ENCODE results near the gene TFF3. TPM values are rescaled to one million over a fixed set of nuclear protein-coding genes. Genes with fewer than 3 reads are reported as not detected.

Gene TFF3
- total RNA-seq, 4 donors from 2014 or later, result 2.5 to 24.4 (median 9.3) TPM

DNA sequence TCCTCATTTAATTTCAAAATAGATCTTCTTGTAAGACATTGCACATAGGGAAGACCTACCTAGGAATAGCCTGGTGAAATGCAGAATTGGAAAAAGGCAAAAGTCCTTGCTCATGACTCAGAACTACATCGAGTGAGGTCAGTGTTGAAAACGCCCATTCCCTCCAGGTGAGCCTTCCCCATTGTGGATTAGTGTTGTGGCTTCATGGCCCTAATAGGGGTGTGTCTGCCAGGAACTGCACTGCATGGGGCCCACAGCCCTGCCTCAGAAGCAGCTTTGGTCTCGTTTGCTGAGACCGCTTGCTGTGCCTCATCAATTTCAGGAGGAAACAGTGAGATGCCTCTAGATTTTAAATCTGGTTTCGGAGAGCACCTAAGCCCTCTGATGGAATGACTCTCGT is 17.0 kb downstream of the TFF3 start:
- no peak for DNase-seq (ENCODE audit: extremely low spot score)
- no peak overlapping the region for H3K4me3 ChIP-seq
- H3K9me3 ChIP-seq, result no peaks in the 10 kb centered on the region

GRCh38 chr21:42297377-42297776 is 17.8 kb downstream of the TFF3 start:
- no peak overlapping the region for H3K27ac ChIP-seq (replicated peaks in 1 of 4)
- DNase-seq (ENCODE audit: extremely low spot score), result no peak
- 84% methylated on average over 9 of the region's 9 CpGs for WGBS
- TF ChIP-seq POLR2A (IDR thresholded peaks at IDR 0.05; ENCODE audit: low read depth) (no peak), POLR2AphosphoS5 (IDR thresholded peaks at IDR 0.05) (no peak), EP300 (IDR thresholded peaks at IDR 0.05) (no peak)
- TF ChIP-seq, protein P1, sequence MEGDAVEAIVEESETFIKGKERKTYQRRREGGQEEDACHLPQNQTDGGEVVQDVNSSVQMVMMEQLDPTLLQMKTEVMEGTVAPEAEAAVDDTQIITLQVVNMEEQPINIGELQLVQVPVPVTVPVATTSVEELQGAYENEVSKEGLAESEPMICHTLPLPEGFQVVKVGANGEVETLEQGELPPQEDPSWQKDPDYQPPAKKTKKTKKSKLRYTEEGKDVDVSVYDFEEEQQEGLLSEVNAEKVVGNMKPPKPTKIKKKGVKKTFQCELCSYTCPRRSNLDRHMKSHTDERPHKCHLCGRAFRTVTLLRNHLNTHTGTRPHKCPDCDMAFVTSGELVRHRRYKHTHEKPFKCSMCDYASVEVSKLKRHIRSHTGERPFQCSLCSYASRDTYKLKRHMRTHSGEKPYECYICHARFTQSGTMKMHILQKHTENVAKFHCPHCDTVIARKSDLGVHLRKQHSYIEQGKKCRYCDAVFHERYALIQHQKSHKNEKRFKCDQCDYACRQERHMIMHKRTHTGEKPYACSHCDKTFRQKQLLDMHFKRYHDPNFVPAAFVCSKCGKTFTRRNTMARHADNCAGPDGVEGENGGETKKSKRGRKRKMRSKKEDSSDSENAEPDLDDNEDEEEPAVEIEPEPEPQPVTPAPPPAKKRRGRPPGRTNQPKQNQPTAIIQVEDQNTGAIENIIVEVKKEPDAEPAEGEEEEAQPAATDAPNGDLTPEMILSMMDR (IDR thresholded peaks at IDR 0.05), result no peak
- intact Hi-C loops (cut with DNase I), result no loop called here
- no peaks in the 10 kb centered on the region for H3K27me3 ChIP-seq
- H3K4me1 ChIP-seq, result peaks cover 6 to 22% (median 14%) of the 10 kb centered on the region in 4 donors
- H3K36me3 ChIP-seq, result peaks cover 2 to 45% (median 31%) of the 10 kb centered on the region in 4 donors
- H3K9me3 ChIP-seq, result no peaks in the 10 kb centered on the region
- no peak overlapping the region for H3K4me3 ChIP-seq

More for the DNA sequence above, 17.0 kb downstream of the TFF3 start:
- 83% methylated on average over 6 of the region's 6 CpGs for WGBS
- intact Hi-C loops (cut with DNase I), result no loop called here
- H3K27ac ChIP-seq (replicated peaks in 1 of 4), result no peak overlapping the region
- TF ChIP-seq EP300 (IDR thresholded peaks at IDR 0.05), result no peak
- TF ChIP-seq, protein P1 (IDR thresholded peaks at IDR 0.05), result no peak
- TF ChIP-seq POLR2AphosphoS5 (IDR thresholded peaks at IDR 0.05), result no peak
- TF ChIP-seq POLR2A (IDR thresholded peaks at IDR 0.05; ENCODE audit: low read depth), result no peak
- H3K36me3 ChIP-seq, result peaks cover 0 to 38% (median 26%) of the 10 kb centered on the region in 4 donors
- no peaks in the 10 kb centered on the region for H3K27me3 ChIP-seq
- peaks cover 12 to 22% (median 17%) of the 10 kb centered on the region in 4 donors for H3K4me1 ChIP-seq

DNA sequence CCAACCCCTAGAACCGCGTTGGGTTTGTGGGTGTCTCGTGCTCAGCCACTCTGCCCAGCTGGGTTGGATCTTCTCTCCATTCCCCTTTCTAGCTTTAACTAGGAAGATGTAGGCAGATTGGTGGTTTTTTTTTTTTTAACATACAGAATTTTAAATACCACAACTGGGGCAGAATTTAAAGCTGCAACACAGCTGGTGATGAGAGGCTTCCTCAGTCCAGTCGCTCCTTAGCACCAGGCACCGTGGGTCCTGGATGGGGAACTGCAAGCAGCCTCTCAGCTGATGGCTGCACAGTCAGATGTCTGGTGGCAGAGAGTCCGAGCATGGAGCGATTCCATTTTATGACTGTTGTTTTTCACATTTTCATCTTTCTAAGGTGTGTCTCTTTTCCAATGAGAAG is 18.7 kb downstream of the TFF3 start:
- WGBS, result 79% methylated on average over 7 of the region's 7 CpGs
- Histone ChIP-seq H3K4me1 (peaks cover 5 to 15% (median 10%) of the 10 kb centered on the region in 4 donors), H3K27ac (replicated peaks in 1 of 4) (no peak overlapping the region), H3K27me3 (no peaks in the 10 kb centered on the region), H3K4me3 (no peak overlapping the region), H3K36me3 (peaks cover 8 to 54% (median 39%) of the 10 kb centered on the region in 4 donors), H3K9me3 (no peaks in the 10 kb centered on the region)
- DNase-seq (ENCODE audit: extremely low spot score), result no peak
- intact Hi-C loops (cut with DNase I), result no loop called here
- TF ChIP-seq EP300 (IDR thresholded peaks at IDR 0.05) (no peak), POLR2A (IDR thresholded peaks at IDR 0.05; ENCODE audit: low read depth) (no peak), POLR2AphosphoS5 (IDR thresholded peaks at IDR 0.05) (no peak)
- TF ChIP-seq, protein P1 (IDR thresholded peaks at IDR 0.05), result no peak

DNA sequence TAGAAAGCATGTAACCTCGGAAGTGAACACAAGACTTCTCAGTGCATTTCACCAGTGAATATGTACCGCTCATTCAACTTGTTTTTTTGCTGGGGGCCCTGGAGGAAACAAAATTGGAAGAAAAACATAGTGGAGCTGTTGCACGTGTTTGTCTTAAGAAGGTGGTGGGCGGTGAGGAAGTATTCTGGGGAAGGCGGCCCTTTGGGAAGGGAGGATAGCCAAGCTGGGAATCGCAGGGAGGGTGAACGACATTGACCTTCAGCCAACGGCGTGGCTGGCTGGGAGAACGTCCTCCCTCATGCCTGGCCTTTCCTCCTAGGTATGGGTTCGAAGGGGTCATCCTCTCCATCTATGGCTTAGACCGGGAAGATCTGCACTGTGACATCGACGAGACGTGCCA is 19.4 kb downstream of the TFF3 start:
- intact Hi-C loops (cut with DNase I), result no loop called here
- Histone ChIP-seq H3K27ac (replicated peaks in 1 of 4) (no peak overlapping the region), H3K9me3 (no peaks in the 10 kb centered on the region), H3K27me3 (no peaks in the 10 kb centered on the region), H3K4me3 (no peak overlapping the region), H3K4me1 (peaks cover 0 to 12% (median 7%) of the 10 kb centered on the region in 4 donors), H3K36me3 (peaks cover 15 to 60% (median 46%) of the 10 kb centered on the region in 4 donors)
- TF ChIP-seq, protein P1 (IDR thresholded peaks at IDR 0.05), result no peak
- TF ChIP-seq POLR2AphosphoS5 (IDR thresholded peaks at IDR 0.05) (no peak), EP300 (IDR thresholded peaks at IDR 0.05) (no peak), POLR2A (IDR thresholded peaks at IDR 0.05; ENCODE audit: low read depth) (no peak)
- WGBS, result 78% methylated on average over 15 of the region's 15 CpGs
- DNase-seq (ENCODE audit: extremely low spot score), result no peak
